NCI-H526 (cell line): ENCODE data around the gene MRPL55.
A peak's percentile ranks its signal among the peaks of the same experiment; 100 is the strongest.

ENCODE experiments used
- DNase-seq, 2 experiments: peaks; one replicate each; lab custom pipeline; 2025; lab: John Stamatoyannopoulos, UW

The MRPL55 gene

GRCh38 chr1:228147768-228148167, 38.7 kb upstream of the MRPL55 start:
- DNase-seq: no peak

- DNase-seq: no peak
Measured at GRCh38 chr1:228147151-228147693, 38.1 kb upstream of the MRPL55 start.

- no peak for DNase-seq
Measured at GRCh38 chr1:228146417-228147150, 37.5 kb upstream of the MRPL55 start.

- no peak for DNase-seq
Measured at GRCh38 chr1:228145463-228146416, 36.6 kb upstream of the MRPL55 start.

GRCh38 chr1:228144993-228145343, 35.9 kb upstream of the MRPL55 start:
- no peak for DNase-seq

- DNase-seq: no peak
Measured at GRCh38 chr1:228144193-228144992, 35.3 kb upstream of the MRPL55 start.

- DNase-seq: no peak
Measured at GRCh38 chr1:228143480-228144192, 34.5 kb upstream of the MRPL55 start.

GRCh38 chr1:228142701-228143136, 33.6 kb upstream of the MRPL55 start:
- no peak for DNase-seq

- no peak for DNase-seq
Measured at GRCh38 chr1:228142155-228142691, 33.1 kb upstream of the MRPL55 start.

GRCh38 chr1:228141226-228142044, 32.3 kb upstream of the MRPL55 start:
- no peak for DNase-seq

GRCh38 chr1:228140724-228141225, 31.7 kb upstream of the MRPL55 start:
- no peak for DNase-seq

GRCh38 chr1:228139931-228140723, 31.0 kb upstream of the MRPL55 start, which contains the start of gene GUK1:
TSS of gene GUK1 (plus strand) at chr1:228140279. CDS start at chr1:228140303, 24 bp downstream.
- DNase-seq: peak; percentile 95 to 98

- no peak for DNase-seq
Measured at GRCh38 chr1:228139406-228139930, 30.4 kb upstream of the MRPL55 start.

GRCh38 chr1:228136901-228137300, 27.8 kb upstream of the MRPL55 start:
- no peak for DNase-seq

- no peak for DNase-seq
Measured at GRCh38 chr1:228134591-228134990, 25.5 kb upstream of the MRPL55 start.

GRCh38 chr1:228131766-228132165, 22.7 kb upstream of the MRPL55 start:
- DNase-seq: no peak

GRCh38 chr1:228125185-228125584, 16.1 kb upstream of the MRPL55 start:
- no peak for DNase-seq

GRCh38 chr1:228123505-228123904, 14.4 kb upstream of the MRPL55 start:
- DNase-seq: no peak
